Gastrocnemius medialis (tissue), 4 donors: ENCODE data around the gene RGS19. TPM values are rescaled to one million over a fixed set of nuclear protein-coding genes. Genes with fewer than 3 reads are reported as not detected.
A peak's percentile ranks its signal among the peaks of the same experiment; 100 is the strongest.

Experiments
- ATAC-seq, 2 donors: fragments of 150-250 bp; one replicate each; pipeline ENCODE4 v1.9.1; 2016
- DNase-seq, 2 donors: peaks; one replicate each; pipeline ENCODE4 v3.0.0-alpha.2; 2019
- H3K27ac ChIP-seq, 4 donors: fragments of 200-600 bp; sonication (generic); 1 replicate in 1 of 4; 2 replicates in 3 of 4; pipeline ENCODE4 v1.5.1; 2016 to 2018; ENCODE audit warnings: mild to moderate bottlenecking in 2 of 4, moderate library complexity in 1 of 4
- H3K27me3 ChIP-seq, 3 donors: fragments of 200-600 bp; sonication (generic) in 2 of 3; 1 replicate in 1 of 3; 2 replicates in 2 of 3; pipeline versions ENCODE4 v1.5.1 to v1.6.0; 2016 to 2019; ENCODE audit warnings: mild to moderate bottlenecking in 1 of 3, moderate library complexity in 1 of 3
- H3K36me3 ChIP-seq, 2 donors: fragments of 200-600 bp; sonication (generic) in 1 of 2; one replicate each; pipeline ENCODE4 v1.5.1; 2017 to 2018
- H3K4me1 ChIP-seq, 2 donors: fragments of 200-600 bp; sonication (generic) in 1 of 2; one replicate each; pipeline ENCODE4 v1.5.1; 2016 to 2017; ENCODE audit warnings: mild to moderate bottlenecking in 2 of 2
- H3K4me3 ChIP-seq, 4 donors: fragments of 200-600 bp; sonication (generic) in 3 of 4; 1 replicate in 1 of 4; 2 replicates in 3 of 4; pipeline ENCODE4 v1.5.1; 2016 to 2019; ENCODE audit warnings: mild to moderate bottlenecking in 2 of 4
- H3K9me3 ChIP-seq, 3 donors: fragments of 200-600 bp; sonication (generic) in 2 of 3; 1 replicate in 1 of 3; 2 replicates in 2 of 3; pipeline ENCODE4 v1.5.1; 2016 to 2019
- CTCF ChIP-seq, 5 experiments: fragments of 450-650 bp in 3 of 5; fragments of 200-600 bp in 2 of 5; sonication (generic) in 2 of 5; IDR thresholded peaks in 4 of 5; conservative IDR thresholded peaks in 1 of 5; 1 replicate in 4 of 5; 2 replicates in 1 of 5; pipeline ENCODE4 v1.5.1; 2016 to 2019; ENCODE audit warnings: antibody characterized with exemption in 5 of 5, mild to moderate bottlenecking in 3 of 5, moderate library complexity in 3 of 5
- POLR2A ChIP-seq, 2 donors: fragments of 450-650 bp; IDR thresholded peaks; one replicate each; pipeline ENCODE4 v1.6.1; 2017; ENCODE audit warnings: antibody characterized with exemption in 2 of 2, mild to moderate bottlenecking in 2 of 2, moderate library complexity in 2 of 2
- in situ Hi-C, 4 donors: fragments of 200-750 bp; cut with MboI; loops; one replicate each; pipeline versions ENCODE4 v1.15.0 to v1.8.0; 2017; ENCODE audit warnings: low sequenced_read_pairs in 4 of 4
- intact Hi-C: fragments of 100-400 bp; cut with DNase I; formaldehyde crosslinking; loops from one replicate; pipeline ENCODE4 v1.15.1; 2023; ENCODE audit warnings: low total_unique reads
- total RNA-seq, 4 donors: library from RNA; depleted of rRNA; stranded (reverse); fragments of >200 nt; gene quantifications; one replicate each; pipeline versions ENCODE4 v1.1.0 to v1.2.3, GENCODE V29; 2016

The RGS19 gene
- total RNA-seq, 4 donors from 2014 or later, result 0.92 to 7.7 (median 3.5) TPM

- no peak for TF ChIP-seq POLR2A (IDR thresholded peaks at IDR 0.05)
- no peak for TF ChIP-seq CTCF (IDR thresholded peaks at IDR 0.05 in 4 of 5, conservative IDR thresholded peaks at IDR 0.05 in 1 of 5)
- Histone ChIP-seq H3K27me3 (peaks cover 33 to 45% (median 43%) of the 10 kb centered on the region in 3 donors), H3K4me1 (no peaks in the 10 kb centered on the region), H3K36me3 (no peaks in the 10 kb centered on the region), H3K27ac (no peak overlapping the region), H3K9me3 (no peaks in the 10 kb centered on the region), H3K4me3 (peak overlapping the region; percentile 36 to 54 (median 42))
- intact Hi-C loops (no loop called here), in situ Hi-C loops (no loop called here)
- no peak for DNase-seq
- ATAC-seq, result no peak
Measured at GRCh38 chr20:64048402-64049044, 30.8 kb downstream of the RGS19 start.

- DNase-seq, result no peak
- intact Hi-C loops, result no loop called here
- Histone ChIP-seq H3K27ac (peak overlapping the region in 3 of 4 donors; percentile 16 to 41 (median 30)), H3K4me1 (no peaks in the 10 kb centered on the region), H3K36me3 (no peaks in the 10 kb centered on the region), H3K4me3 (peak overlapping the region; percentile 39 to 54 (median 44)), H3K9me3 (no peaks in the 10 kb centered on the region), H3K27me3 (peaks cover 33 to 50% (median 43%) of the 10 kb centered on the region in 3 donors)
- ATAC-seq, result no peak
- in situ Hi-C loops, result no loop called here
- no peak for TF ChIP-seq CTCF (IDR thresholded peaks at IDR 0.05 in 4 of 5, conservative IDR thresholded peaks at IDR 0.05 in 1 of 5)
- TF ChIP-seq POLR2A (IDR thresholded peaks at IDR 0.05), result no peak
Measured at GRCh38 chr20:64047968-64048401, 31.3 kb downstream of the RGS19 start.

- peaks cover 37 to 55% (median 48%) of the 10 kb centered on the region in 3 donors for H3K27me3 ChIP-seq
- TF ChIP-seq CTCF (IDR thresholded peaks at IDR 0.05 in 4 of 5, conservative IDR thresholded peaks at IDR 0.05 in 1 of 5), result no peak
- TF ChIP-seq POLR2A (IDR thresholded peaks at IDR 0.05), result no peak
- H3K4me1 ChIP-seq, result peaks cover 0 to 4% of the 10 kb centered on the region in 2 donors
- H3K4me3 ChIP-seq, result peak overlapping the region; percentile 39 to 54 (median 44)
- H3K36me3 ChIP-seq, result no peaks in the 10 kb centered on the region
- DNase-seq (no peak), ATAC-seq (no peak)
- in situ Hi-C loops, result no loop called here
- intact Hi-C loops, result no loop called here
- peak overlapping the region in 3 of 4 donors; percentile 16 to 50 (median 41) for H3K27ac ChIP-seq
- H3K9me3 ChIP-seq, result no peaks in the 10 kb centered on the region
Measured at GRCh38 chr20:64047046-64047389, 32.3 kb downstream of the RGS19 start.

- Histone ChIP-seq H3K4me3 (peak overlapping the region in 2 of 4 donors; percentile 6 to 31), H3K9me3 (no peaks in the 10 kb centered on the region), H3K27me3 (peaks cover 43 to 63% (median 56%) of the 10 kb centered on the region in 3 donors), H3K4me1 (peaks cover 3 to 14% of the 10 kb centered on the region in 2 donors), H3K36me3 (no peaks in the 10 kb centered on the region), H3K27ac (peak overlapping the region in 3 of 4 donors; percentile 49 to 64 (median 52))
- intact Hi-C loops (no loop called here), in situ Hi-C loops (no loop called here)
- TF ChIP-seq POLR2A (IDR thresholded peaks at IDR 0.05), result no peak
- no peak for TF ChIP-seq CTCF (IDR thresholded peaks at IDR 0.05 in 4 of 5, conservative IDR thresholded peaks at IDR 0.05 in 1 of 5)
- DNase-seq, result no peak
- no peak for ATAC-seq
Measured at GRCh38 chr20:64045346-64046011, 33.8 kb downstream of the RGS19 start.
